ENCODE measurements around the gene WIPI1. TPM values are rescaled to one million over a fixed set of nuclear protein-coding genes. Genes with fewer than 3 reads are reported as not detected.

Gene WIPI1
- total RNA-seq, 1 donor, result 80.7 TPM

- DNase-seq (ENCODE audit: low read depth), result peak; percentile 95
- TF ChIP-seq CTCF (IDR thresholded peaks at IDR 0.05; ENCODE audit: insufficient read depth, low read depth, low read length), result no peak
- H3K4me3 ChIP-seq (ENCODE audit: low read depth, low read length), result peak overlapping the region; percentile 83
Measured at GRCh38 chr17:68456339-68457167, 743 bp downstream of the WIPI1 start.

GRCh38 chr17:68455901-68456338, 1.4 kb downstream of the WIPI1 start:
- peak; percentile 96 for DNase-seq (ENCODE audit: low read depth)
- H3K4me3 ChIP-seq (ENCODE audit: low read depth, low read length), result peak overlapping the region; percentile 83
- TF ChIP-seq CTCF (IDR thresholded peaks at IDR 0.05; ENCODE audit: insufficient read depth, low read depth, low read length), result no peak

- H3K4me3 ChIP-seq (ENCODE audit: low read depth, low read length), result no peak overlapping the region
- no peak for TF ChIP-seq CTCF (IDR thresholded peaks at IDR 0.05; ENCODE audit: insufficient read depth, low read depth, low read length)
- no peak for DNase-seq (ENCODE audit: low read depth)
Measured at GRCh38 chr17:68453991-68454665, 3.2 kb downstream of the WIPI1 start.

- no peak for DNase-seq (ENCODE audit: low read depth)
- no peak overlapping the region for H3K4me3 ChIP-seq (ENCODE audit: low read depth, low read length)
- TF ChIP-seq CTCF (IDR thresholded peaks at IDR 0.05; ENCODE audit: insufficient read depth, low read depth, low read length), result no peak
Measured at GRCh38 chr17:68452724-68453290, 4.5 kb downstream of the WIPI1 start.

- TF ChIP-seq CTCF (IDR thresholded peaks at IDR 0.05; ENCODE audit: insufficient read depth, low read depth, low read length), result no peak
- H3K4me3 ChIP-seq (ENCODE audit: low read depth, low read length), result no peak overlapping the region
- DNase-seq (ENCODE audit: low read depth), result no peak
Measured at GRCh38 chr17:68451670-68452354, 5.5 kb downstream of the WIPI1 start.

GRCh38 chr17:68450801-68451200, 6.5 kb downstream of the WIPI1 start:
- no peak for TF ChIP-seq CTCF (IDR thresholded peaks at IDR 0.05; ENCODE audit: insufficient read depth, low read depth, low read length)
- H3K4me3 ChIP-seq (ENCODE audit: low read depth, low read length), result no peak overlapping the region
- no peak for DNase-seq (ENCODE audit: low read depth)
